Mesendoderm (in vitro differentiated cells): ENCODE measurements around the gene ADARB2.

Source experiments
- DNase-seq: peaks from one replicate; pipeline ENCODE4 v3.0.0; 2013
- H2AK5ac ChIP-seq: 2 replicates; pipeline ENCODE4 v1.6.1; 2013; ENCODE audit warnings: low read length, inconsistent platforms
- H2BK120ac ChIP-seq: 2 replicates; pipeline ENCODE4 v1.6.1; 2013; ENCODE audit warnings: low read depth, mild to moderate bottlenecking, low read length, moderate library complexity, mixed read lengths
- H2BK15ac ChIP-seq: replicated peaks from 2 replicates; pipeline ENCODE4 v1.6.1; 2013; ENCODE audit warnings: low read depth, mild to moderate bottlenecking, moderate library complexity
- H2BK5ac ChIP-seq: 2 replicates; pipeline ENCODE4 v1.6.1; 2013; ENCODE audit warnings: low read length, inconsistent platforms
- H3K18ac ChIP-seq: 2 replicates; pipeline ENCODE4 v1.6.1; 2013; ENCODE audit warnings: mild to moderate bottlenecking, low read length, mixed read lengths
- H3K23ac ChIP-seq: one replicate; pipeline ENCODE4 v1.6.1; 2013; ENCODE audit warnings: low read length
- H3K27ac ChIP-seq: 2 replicates; pipeline ENCODE4 v1.5.1; 2013; ENCODE audit warnings: low read depth, mild to moderate bottlenecking, inconsistent platforms, low read length, moderate library complexity
- H3K27me3 ChIP-seq: 2 replicates; pipeline ENCODE4 v1.6.1; 2013; ENCODE audit warnings: low read length, control low read depth, mild to moderate bottlenecking, inconsistent platforms; ENCODE audit not compliant: insufficient read depth, poor library complexity
- H3K36me3 ChIP-seq: 2 replicates; pipeline ENCODE4 v1.6.1; 2013; ENCODE audit warnings: low read length, inconsistent platforms; ENCODE audit not compliant: control insufficient read depth, insufficient read depth
- H3K4ac ChIP-seq: one replicate; pipeline ENCODE4 v1.6.1; 2013; ENCODE audit warnings: low read depth, mild to moderate bottlenecking, low read length, moderate library complexity
- H3K4me1 ChIP-seq: 2 replicates; pipeline ENCODE4 v1.6.1; 2013; ENCODE audit warnings: low read depth, low read length, inconsistent platforms; ENCODE audit not compliant: control insufficient read depth
- H3K4me2 ChIP-seq: 2 replicates; pipeline ENCODE4 v1.6.1; 2013; ENCODE audit warnings: low read length
- H3K4me3 ChIP-seq: 2 replicates; pipeline ENCODE4 v1.5.1; 2013; ENCODE audit warnings: mild to moderate bottlenecking, low read length
- H3K56ac ChIP-seq: one replicate; pipeline ENCODE4 v1.6.1; 2013; ENCODE audit warnings: low read length
- H3K79me1 ChIP-seq: 2 replicates; pipeline ENCODE4 v1.6.1; 2013; ENCODE audit warnings: low read length, inconsistent platforms
- H3K79me2 ChIP-seq: 2 replicates; pipeline ENCODE4 v1.6.1; 2013; ENCODE audit warnings: mild to moderate bottlenecking, low read length; ENCODE audit not compliant: control insufficient read depth, insufficient read depth
- H3K9ac ChIP-seq: 2 replicates; pipeline ENCODE4 v1.6.1; 2013; ENCODE audit warnings: low read length, inconsistent platforms
- H4K5ac ChIP-seq: one replicate; pipeline ENCODE4 v1.6.1; 2013; ENCODE audit warnings: low read length
- H4K8ac ChIP-seq: one replicate; pipeline ENCODE4 v1.6.1; 2013; ENCODE audit warnings: low read depth, mild to moderate bottlenecking, control low read depth, low read length, moderate library complexity
- WGBS: extraction: QIAGEN DNeasy Blood & Tissue Kit; methylation state at CpG from one replicate; pipeline ENCODE4 v1.1.7; 2013; ENCODE audit warnings: low lambda C conversion rate, missing lambda C conversion rate; ENCODE audit not compliant: insufficient coverage; ENCODE audit errors: extremely low coverage; 5-methylcytosine and 5-hydroxymethylcytosine counted together

Gene ADARB2

DNA sequence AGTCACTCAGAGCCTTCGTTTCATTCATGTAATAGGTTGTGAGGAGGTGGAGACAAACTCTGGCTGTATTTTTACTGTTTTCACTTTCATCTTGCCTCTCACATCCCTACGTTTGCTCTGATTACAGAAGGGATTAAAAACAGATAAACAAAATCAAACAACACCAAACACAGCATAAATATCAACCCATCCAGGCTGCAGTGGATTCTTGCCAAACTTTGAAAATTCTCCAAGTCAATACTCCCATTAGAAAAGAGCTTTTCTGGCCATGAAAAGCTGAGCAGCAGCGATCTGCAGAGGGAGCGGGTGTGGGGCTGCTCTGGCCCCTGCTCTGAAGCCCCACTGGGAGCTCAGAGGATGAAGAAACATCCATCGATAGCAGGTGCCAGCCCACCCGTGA is 397.9 kb downstream of the ADARB2 start:
- Histone ChIP-seq H2BK15ac (no peak overlapping the region), H4K5ac (no peak overlapping the region), H3K56ac (no peak overlapping the region), H3K4me1 (peaks cover 4% of the 10 kb centered on the region), H2BK120ac (no peak overlapping the region), H3K79me2 (no peaks in the 10 kb centered on the region), H3K4me2 (no peak overlapping the region), H3K27me3 (no peaks in the 10 kb centered on the region), H3K4me3 (no peak overlapping the region), H3K27ac (no peak overlapping the region), H3K4ac (no peak overlapping the region), H2AK5ac (no peak overlapping the region), H4K8ac (no peak overlapping the region), H3K9ac (no peak overlapping the region), H3K79me1 (no peaks in the 10 kb centered on the region), H3K18ac (no peak overlapping the region), H3K23ac (no peak overlapping the region), H3K36me3 (no peaks in the 10 kb centered on the region), H2BK5ac (no peak overlapping the region)
- no peak for DNase-seq
- WGBS, result no CpG with 5 or more reads among the region's 6 CpGs

DNA sequence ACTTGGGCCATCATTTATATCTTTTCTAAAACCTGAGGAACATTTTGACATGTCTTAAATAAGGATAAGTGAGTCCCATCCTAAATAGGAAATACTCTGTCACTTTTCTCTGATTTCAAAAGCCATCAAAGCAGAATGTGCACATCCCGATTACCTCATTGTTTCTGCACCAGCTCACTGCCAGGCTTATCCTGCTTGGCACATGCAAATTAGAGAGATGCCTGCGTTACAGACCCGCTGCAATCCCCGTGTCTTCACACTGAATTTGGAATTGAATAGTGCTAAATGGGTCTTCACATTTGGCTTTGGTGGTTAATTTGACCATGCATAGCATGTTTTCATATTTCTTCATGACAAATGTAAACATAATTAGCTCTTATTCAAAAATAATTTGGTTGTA is 401.7 kb downstream of the ADARB2 start:
- H2BK5ac ChIP-seq, result no peak overlapping the region
- no peak overlapping the region for H3K4me3 ChIP-seq
- H3K27me3 ChIP-seq, result no peaks in the 10 kb centered on the region
- no peak overlapping the region for H3K4ac ChIP-seq
- no CpG with 5 or more reads among the region's 4 CpGs for WGBS
- H3K18ac ChIP-seq, result no peak overlapping the region
- no peaks in the 10 kb centered on the region for H3K36me3 ChIP-seq
- H3K79me2 ChIP-seq, result no peaks in the 10 kb centered on the region
- H4K5ac ChIP-seq, result no peak overlapping the region
- no peak overlapping the region for H3K4me2 ChIP-seq
- no peak overlapping the region for H2BK15ac ChIP-seq
- peaks cover 4% of the 10 kb centered on the region for H3K4me1 ChIP-seq
- H3K56ac ChIP-seq, result no peak overlapping the region
- no peaks in the 10 kb centered on the region for H3K79me1 ChIP-seq
- H2BK120ac ChIP-seq, result no peak overlapping the region
- no peak overlapping the region for H3K27ac ChIP-seq
- H3K9ac ChIP-seq, result no peak overlapping the region
- H4K8ac ChIP-seq, result no peak overlapping the region
- DNase-seq, result peak; percentile 41
- no peak overlapping the region for H3K23ac ChIP-seq
- no peak overlapping the region for H2AK5ac ChIP-seq

DNA sequence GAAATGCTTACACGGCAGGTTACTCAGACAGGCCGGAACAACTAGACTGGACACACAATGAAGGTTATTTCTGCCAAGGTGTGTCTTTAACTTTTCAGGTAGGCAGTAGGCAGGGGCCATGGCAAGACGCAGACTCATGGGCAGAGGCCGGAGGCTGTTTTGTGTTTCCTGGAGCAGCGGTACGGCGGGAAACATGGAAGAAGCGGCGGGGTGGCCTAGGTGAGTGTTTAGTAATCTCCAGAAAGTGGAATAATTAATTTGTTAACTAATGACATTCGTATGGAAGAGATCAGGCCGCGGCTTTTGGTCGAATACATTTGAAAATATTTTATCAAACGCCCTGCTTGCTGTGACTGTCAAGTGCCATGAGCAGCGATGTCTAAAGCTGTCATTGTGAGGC is 403.3 kb downstream of the ADARB2 start:
- Histone ChIP-seq H4K8ac (no peak overlapping the region), H3K4me2 (no peak overlapping the region), H3K4ac (no peak overlapping the region), H4K5ac (no peak overlapping the region), H2BK5ac (no peak overlapping the region), H3K4me3 (no peak overlapping the region), H2BK120ac (no peak overlapping the region), H2AK5ac (no peak overlapping the region), H3K56ac (no peak overlapping the region), H2BK15ac (no peak overlapping the region), H3K79me2 (no peaks in the 10 kb centered on the region), H3K79me1 (no peaks in the 10 kb centered on the region), H3K23ac (no peak overlapping the region), H3K18ac (peak overlapping the region; percentile 61), H3K27me3 (no peaks in the 10 kb centered on the region), H3K4me1 (peaks cover 4% of the 10 kb centered on the region), H3K36me3 (no peaks in the 10 kb centered on the region), H3K27ac (no peak overlapping the region), H3K9ac (no peak overlapping the region)
- DNase-seq, result no peak
- WGBS, result no CpG with 5 or more reads among the region's 15 CpGs

DNA sequence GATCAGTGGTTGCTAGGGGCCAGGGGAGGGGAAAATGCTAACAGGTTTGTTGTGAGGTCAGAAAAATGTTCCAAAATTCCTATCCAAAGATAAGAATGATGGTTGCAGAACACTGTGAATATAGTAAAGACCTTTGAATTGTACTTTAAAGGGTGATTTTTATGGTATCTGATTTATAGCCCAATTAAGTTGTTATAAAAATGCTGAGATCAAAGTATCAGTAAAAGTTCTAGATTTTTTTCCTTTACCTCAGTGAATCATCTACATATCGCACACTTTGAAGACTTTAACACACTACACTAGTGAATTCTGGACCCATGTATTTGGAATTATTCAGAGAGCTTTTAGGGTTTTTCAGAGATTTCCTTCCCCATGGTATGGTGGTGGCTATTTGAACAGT is 405.8 kb downstream of the ADARB2 start:
- Histone ChIP-seq H3K4ac (no peak overlapping the region), H4K8ac (no peak overlapping the region), H3K79me2 (no peaks in the 10 kb centered on the region), H3K18ac (no peak overlapping the region), H3K56ac (no peak overlapping the region), H3K79me1 (no peaks in the 10 kb centered on the region), H2AK5ac (no peak overlapping the region), H2BK120ac (no peak overlapping the region), H3K23ac (no peak overlapping the region), H3K4me1 (peaks cover 4% of the 10 kb centered on the region), H2BK15ac (no peak overlapping the region), H3K36me3 (no peaks in the 10 kb centered on the region), H3K27ac (no peak overlapping the region), H3K9ac (no peak overlapping the region), H3K4me3 (no peak overlapping the region), H2BK5ac (no peak overlapping the region), H4K5ac (no peak overlapping the region), H3K4me2 (no peak overlapping the region), H3K27me3 (no peaks in the 10 kb centered on the region)
- WGBS, result no CpG with 5 or more reads among the region's 1 CpG
- no peak for DNase-seq

DNA sequence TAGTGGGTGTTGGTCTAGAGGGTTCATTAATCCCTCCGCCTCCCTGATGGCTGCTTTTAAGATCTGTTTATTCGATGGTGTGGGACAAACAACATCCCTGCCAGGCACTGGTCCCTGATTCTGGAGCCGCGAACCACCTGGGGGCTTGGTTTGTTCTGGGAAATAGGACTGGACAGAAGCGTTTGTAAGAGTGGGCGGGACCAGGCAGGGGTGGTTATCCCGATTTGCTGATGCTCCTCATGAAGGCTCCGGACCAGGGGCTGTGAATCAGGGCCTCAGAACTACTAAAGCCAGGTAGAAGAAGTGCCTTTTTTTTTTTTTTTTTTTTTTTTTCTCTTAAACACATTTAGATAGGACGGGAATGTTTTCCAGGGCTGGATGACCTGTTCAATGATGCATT is 407.7 kb downstream of the ADARB2 start:
- H3K79me1 ChIP-seq, result no peaks in the 10 kb centered on the region
- H2BK120ac ChIP-seq, result no peak overlapping the region
- H3K36me3 ChIP-seq, result no peaks in the 10 kb centered on the region
- H3K4me2 ChIP-seq, result no peak overlapping the region
- H3K27me3 ChIP-seq, result no peaks in the 10 kb centered on the region
- H3K4ac ChIP-seq, result no peak overlapping the region
- no peak overlapping the region for H3K23ac ChIP-seq
- H3K56ac ChIP-seq, result no peak overlapping the region
- no peak overlapping the region for H2BK5ac ChIP-seq
- no peaks in the 10 kb centered on the region for H3K79me2 ChIP-seq
- H3K9ac ChIP-seq, result no peak overlapping the region
- no peak overlapping the region for H4K5ac ChIP-seq
- DNase-seq, result no peak
- no CpG with 5 or more reads among the region's 9 CpGs for WGBS
- H4K8ac ChIP-seq, result no peak overlapping the region
- no peaks in the 10 kb centered on the region for H3K4me1 ChIP-seq
- no peak overlapping the region for H3K27ac ChIP-seq
- no peak overlapping the region for H2AK5ac ChIP-seq
- H3K4me3 ChIP-seq, result no peak overlapping the region
- H2BK15ac ChIP-seq, result no peak overlapping the region
- H3K18ac ChIP-seq, result no peak overlapping the region

DNA sequence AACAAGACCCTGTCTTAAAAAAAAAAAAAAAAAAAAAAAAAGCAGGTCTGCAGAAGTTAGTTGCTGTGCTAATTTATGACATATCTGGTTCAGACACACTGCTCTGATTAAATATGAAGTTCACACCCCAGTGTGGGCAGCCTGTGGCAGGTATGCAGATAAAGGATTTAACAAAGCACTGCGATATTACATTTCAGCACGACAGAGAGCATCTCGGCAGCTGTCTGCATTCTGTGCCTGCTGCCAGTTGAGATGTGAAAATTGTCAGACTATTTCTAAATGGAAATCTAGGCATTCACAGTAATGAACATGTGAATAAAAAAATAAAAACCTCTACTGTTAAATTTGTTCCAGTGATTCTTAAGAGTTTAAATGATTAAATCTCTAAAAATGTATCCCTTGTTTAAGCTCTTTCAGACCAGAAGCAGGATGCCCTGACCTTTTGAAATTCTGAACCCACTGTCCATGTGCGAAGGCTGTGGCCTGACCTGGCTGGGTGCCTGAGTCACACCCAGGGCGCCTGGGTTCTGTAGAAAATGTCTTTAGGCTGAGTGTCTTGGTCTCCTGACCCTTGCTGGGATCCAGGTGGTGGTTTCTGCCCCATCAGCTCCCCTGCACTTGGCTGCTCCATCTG is 408.2 kb downstream of the ADARB2 start:
- no peak overlapping the region for H3K4me3 ChIP-seq
- no peak overlapping the region for H3K4me2 ChIP-seq
- no peak overlapping the region for H2BK15ac ChIP-seq
- no peak overlapping the region for H3K18ac ChIP-seq
- no peaks in the 10 kb centered on the region for H3K27me3 ChIP-seq
- H2AK5ac ChIP-seq, result no peak overlapping the region
- no peaks in the 10 kb centered on the region for H3K36me3 ChIP-seq
- no peak for DNase-seq
- no peak overlapping the region for H3K27ac ChIP-seq
- no peak overlapping the region for H4K8ac ChIP-seq
- no peaks in the 10 kb centered on the region for H3K79me2 ChIP-seq
- H3K56ac ChIP-seq, result no peak overlapping the region
- no peak overlapping the region for H2BK5ac ChIP-seq
- no peaks in the 10 kb centered on the region for H3K4me1 ChIP-seq
- H3K9ac ChIP-seq, result no peak overlapping the region
- H3K79me1 ChIP-seq, result no peaks in the 10 kb centered on the region
- H2BK120ac ChIP-seq, result no peak overlapping the region
- no CpG with 5 or more reads among the region's 5 CpGs for WGBS
- H3K4ac ChIP-seq, result no peak overlapping the region
- no peak overlapping the region for H3K23ac ChIP-seq
- H4K5ac ChIP-seq, result no peak overlapping the region
